Panc1 (cell line): ENCODE measurements around the gene NUTM1.

Source experiments
- CTCF ChIP-seq: fragments of 450-650 bp; IDR thresholded peaks from 2 replicates; pipeline ENCODE4 v1.5.1; 2017; ENCODE audit warnings: mild to moderate bottlenecking
- POLR2AphosphoS5 ChIP-seq: IDR thresholded peaks from 2 replicates; pipeline ENCODE4 v1.6.1; 2012; ENCODE audit warnings: mild to moderate bottlenecking, low read depth, low read length, moderate library complexity

DNA sequence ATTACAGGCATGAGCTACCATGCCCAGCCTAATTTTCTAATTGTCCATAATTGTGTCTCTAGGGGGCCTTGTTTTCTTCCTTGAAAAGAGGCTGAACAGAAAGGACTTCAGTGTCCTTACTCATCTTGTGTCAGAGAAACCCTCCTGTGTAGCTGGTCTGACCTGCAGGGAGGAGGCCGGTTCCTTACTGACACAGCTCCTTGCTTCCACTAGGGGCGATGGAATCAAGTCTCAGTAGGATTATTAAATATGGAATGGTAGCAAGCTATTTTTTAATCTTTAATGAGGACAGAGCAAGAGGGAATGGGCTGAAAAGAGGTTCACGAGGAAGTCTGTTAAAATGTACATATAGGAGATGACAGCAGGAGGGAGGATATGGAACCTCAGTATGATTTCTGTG, 15.3 kb downstream of the NUTM1 start:
- no peak; the same call in none of the 2 replicates for TF ChIP-seq CTCF
- no peak for TF ChIP-seq POLR2AphosphoS5
